Muscle layer of colon (tissue), 2 donors: ENCODE results near the gene HPD.

Experiments
- H3K27ac ChIP-seq: one replicate; pipeline ENCODE4 v1.7.0; 2013; ENCODE audit warnings: low read depth, mild to moderate bottlenecking, low read length, moderate library complexity
- H3K27me3 ChIP-seq, 2 donors: one replicate each; pipeline ENCODE4 v1.7.0; 2013; ENCODE audit warnings: low read length in 2 of 2, mild to moderate bottlenecking in 2 of 2; ENCODE audit not compliant: insufficient read depth in 2 of 2, control insufficient read depth in 1 of 2
- H3K36me3 ChIP-seq: one replicate; pipeline ENCODE4 v1.7.0; 2013; ENCODE audit warnings: mild to moderate bottlenecking, low read length; ENCODE audit not compliant: insufficient read depth
- H3K4me1 ChIP-seq: one replicate; pipeline ENCODE4 v1.7.0; 2013; ENCODE audit warnings: mild to moderate bottlenecking, low read length; ENCODE audit not compliant: insufficient read depth
- H3K4me3 ChIP-seq, 2 donors: one replicate each; pipeline ENCODE4 v1.7.0; 2013; ENCODE audit warnings: low read length in 2 of 2, low read depth in 1 of 2, mild to moderate bottlenecking in 1 of 2, moderate library complexity in 1 of 2
- H3K9ac ChIP-seq: one replicate; pipeline ENCODE4 v1.7.0; 2013; ENCODE audit warnings: low read length
- H3K9me3 ChIP-seq: one replicate; pipeline ENCODE4 v1.7.0; 2013; ENCODE audit warnings: mild to moderate bottlenecking, low read length
- donor health status: abdominal sarcoma.
- donor health status: Adenocarcinoma of cecum.

HPD gene

DNA sequence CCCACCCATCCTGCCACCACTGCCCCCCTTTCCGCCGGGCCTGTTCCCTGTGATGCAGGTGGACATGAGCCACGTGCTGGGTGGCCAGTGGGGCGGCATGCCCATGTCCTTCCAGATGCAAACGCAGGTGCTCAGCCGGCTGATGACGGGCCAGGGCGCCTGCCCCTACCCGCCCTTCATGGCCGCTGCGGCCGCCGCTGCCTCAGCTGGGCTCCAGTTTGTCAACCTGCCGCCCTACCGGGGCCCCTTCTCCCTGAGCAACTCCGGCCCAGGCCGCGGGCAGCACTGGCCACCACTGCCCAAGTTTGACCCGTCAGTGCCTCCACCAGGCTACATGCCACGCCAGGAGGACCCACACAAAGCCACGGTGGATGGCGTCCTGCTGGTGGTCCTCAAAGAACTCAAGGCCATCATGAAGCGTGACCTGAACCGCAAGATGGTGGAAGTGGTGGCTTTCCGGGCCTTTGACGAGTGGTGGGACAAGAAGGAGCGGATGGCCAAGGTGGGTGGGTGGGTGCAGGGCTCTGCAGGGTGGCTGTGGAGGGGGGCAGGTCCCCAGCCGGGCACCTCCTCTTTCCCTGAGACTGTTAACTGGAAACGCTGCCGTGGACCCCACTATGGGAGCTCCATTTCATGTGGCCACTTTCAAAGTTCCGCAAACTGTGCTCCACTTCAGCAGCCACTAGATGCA lies 44.1 kb downstream of the HPD start:
- Histone ChIP-seq H3K4me1 (peaks cover 29% of the 10 kb centered on the region), H3K9me3 (no peaks in the 10 kb centered on the region), H3K9ac (no peak overlapping the region), H3K4me3 (no peak overlapping the region), H3K27me3 (no peaks in the 10 kb centered on the region), H3K36me3 (peaks cover 65% of the 10 kb centered on the region), H3K27ac (no peak overlapping the region)

- no peaks in the 10 kb centered on the region for H3K27me3 ChIP-seq
- H3K9me3 ChIP-seq, result no peaks in the 10 kb centered on the region
- H3K4me1 ChIP-seq, result peaks cover 29% of the 10 kb centered on the region
- no peak overlapping the region for H3K27ac ChIP-seq
- H3K36me3 ChIP-seq, result peaks cover 65% of the 10 kb centered on the region
- no peak overlapping the region for H3K9ac ChIP-seq
- no peak overlapping the region for H3K4me3 ChIP-seq
Measured at GRCh38 chr12:121813951-121814350, 44.7 kb downstream of the HPD start.

GRCh38 chr12:121812921-121813896 lies 45.5 kb downstream of the HPD start:
- Histone ChIP-seq H3K9me3 (no peaks in the 10 kb centered on the region), H3K4me1 (peaks cover 29% of the 10 kb centered on the region), H3K36me3 (peaks cover 65% of the 10 kb centered on the region), H3K27me3 (no peaks in the 10 kb centered on the region), H3K4me3 (peak overlapping the region; percentile 17 to 82), H3K9ac (no peak overlapping the region), H3K27ac (no peak overlapping the region)

- Histone ChIP-seq H3K27me3 (no peaks in the 10 kb centered on the region), H3K4me1 (peaks cover 31% of the 10 kb centered on the region), H3K9ac (no peak overlapping the region), H3K9me3 (no peaks in the 10 kb centered on the region), H3K36me3 (peaks cover 57% of the 10 kb centered on the region), H3K4me3 (peak overlapping the region; percentile 53 to 82), H3K27ac (peak overlapping the region; percentile 62)
Measured at GRCh38 chr12:121812320-121812871, 46.3 kb downstream of the HPD start.

GRCh38 chr12:121811434-121812319 lies 47.0 kb downstream of the HPD start:
- peak overlapping the region; percentile 46 for H3K9ac ChIP-seq
- no peaks in the 10 kb centered on the region for H3K9me3 ChIP-seq
- H3K4me3 ChIP-seq, result peak overlapping the region; percentile 60 to 82
- H3K4me1 ChIP-seq, result peaks cover 38% of the 10 kb centered on the region
- H3K27me3 ChIP-seq, result no peaks in the 10 kb centered on the region
- peaks cover 50% of the 10 kb centered on the region for H3K36me3 ChIP-seq
- peak overlapping the region; percentile 86 for H3K27ac ChIP-seq

DNA sequence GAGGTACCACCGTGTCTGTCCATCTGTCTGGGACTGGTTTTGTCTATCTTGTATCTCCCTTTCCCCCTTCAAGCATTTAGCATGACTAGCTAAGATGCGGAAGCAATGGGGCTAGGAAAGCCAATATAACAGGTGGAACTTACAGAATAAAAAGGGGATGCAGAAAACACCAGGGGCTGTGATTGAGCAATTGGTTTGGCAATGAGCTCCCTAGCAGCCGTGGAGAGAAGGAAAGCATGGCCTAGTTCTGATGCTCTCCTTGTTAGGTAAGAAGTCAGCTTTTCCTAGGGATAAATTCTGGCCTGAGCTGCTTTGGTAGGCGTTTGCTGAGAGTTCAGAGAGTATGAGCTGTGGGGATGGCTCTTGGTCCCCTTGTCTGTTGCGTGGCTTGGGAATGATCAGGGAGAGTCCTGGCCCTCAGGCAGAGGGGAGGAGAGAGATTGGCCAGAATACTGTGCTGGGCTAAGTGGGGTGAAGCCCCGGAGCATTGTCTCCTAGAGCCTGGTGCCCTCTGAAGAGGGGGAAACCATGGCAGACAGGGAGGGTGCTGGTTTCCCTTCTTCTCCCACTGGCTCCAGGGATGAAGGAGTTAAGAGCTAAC lies 47.7 kb downstream of the HPD start:
- Histone ChIP-seq H3K4me3 (peak overlapping the region; percentile 60 to 82), H3K36me3 (peaks cover 45% of the 10 kb centered on the region), H3K4me1 (peaks cover 45% of the 10 kb centered on the region), H3K27me3 (no peaks in the 10 kb centered on the region), H3K9me3 (no peaks in the 10 kb centered on the region), H3K27ac (no peak overlapping the region), H3K9ac (no peak overlapping the region)

- H3K27me3 ChIP-seq, result no peaks in the 10 kb centered on the region
- peak overlapping the region in 1 of 2 donors; percentile 82 for H3K4me3 ChIP-seq
- peaks cover 48% of the 10 kb centered on the region for H3K4me1 ChIP-seq
- no peak overlapping the region for H3K9ac ChIP-seq
- no peaks in the 10 kb centered on the region for H3K9me3 ChIP-seq
- peaks cover 42% of the 10 kb centered on the region for H3K36me3 ChIP-seq
- H3K27ac ChIP-seq, result no peak overlapping the region
Measured at GRCh38 chr12:121810234-121810817, 48.3 kb downstream of the HPD start.

GRCh38 chr12:121809712-121810116 lies 48.9 kb downstream of the HPD start:
- no peaks in the 10 kb centered on the region for H3K27me3 ChIP-seq
- no peak overlapping the region for H3K4me3 ChIP-seq
- H3K9me3 ChIP-seq, result no peaks in the 10 kb centered on the region
- H3K36me3 ChIP-seq, result peaks cover 40% of the 10 kb centered on the region
- no peak overlapping the region for H3K27ac ChIP-seq
- H3K9ac ChIP-seq, result no peak overlapping the region
- peaks cover 48% of the 10 kb centered on the region for H3K4me1 ChIP-seq

- no peaks in the 10 kb centered on the region for H3K9me3 ChIP-seq
- no peak overlapping the region for H3K27ac ChIP-seq
- no peak overlapping the region for H3K4me3 ChIP-seq
- no peaks in the 10 kb centered on the region for H3K27me3 ChIP-seq
- H3K4me1 ChIP-seq, result peaks cover 45% of the 10 kb centered on the region
- H3K9ac ChIP-seq, result no peak overlapping the region
- H3K36me3 ChIP-seq, result peaks cover 36% of the 10 kb centered on the region
Measured at GRCh38 chr12:121808623-121809022, 50.0 kb downstream of the HPD start.

DNA sequence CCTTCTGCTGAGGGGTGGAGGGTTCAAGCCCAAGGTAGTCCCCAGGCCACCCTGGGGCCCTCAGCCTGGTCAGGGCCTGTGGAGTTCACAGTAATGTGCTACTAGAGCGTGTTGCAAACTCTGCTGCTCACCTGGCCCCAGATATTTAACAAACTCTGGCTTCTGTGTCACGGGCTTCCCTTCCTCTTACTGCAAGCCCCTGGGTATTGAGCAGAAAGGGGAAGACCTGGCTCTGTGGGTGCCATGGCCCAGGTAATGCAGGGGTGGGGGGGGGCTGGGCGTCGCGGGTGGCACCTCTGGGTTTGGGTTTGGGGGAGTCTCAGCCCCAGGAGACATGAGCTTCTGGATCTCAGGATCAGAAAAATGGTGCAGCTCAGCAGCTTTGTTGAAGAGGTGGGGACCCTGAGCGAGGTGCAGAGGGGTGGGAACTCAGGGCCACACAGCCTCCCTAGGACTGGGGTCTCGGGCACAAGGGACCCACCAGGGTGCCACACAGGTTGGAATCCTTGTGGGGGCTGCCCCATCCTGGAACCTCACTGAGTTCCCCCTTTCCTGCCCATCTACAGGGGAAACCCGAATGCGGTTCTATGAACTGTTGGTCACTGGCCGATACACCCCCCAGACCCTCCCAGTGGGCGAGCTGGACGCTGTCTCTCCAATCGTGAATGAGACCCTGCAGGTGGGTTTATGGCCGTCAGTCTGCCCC lies 50.9 kb downstream of the HPD start:
- H3K27ac ChIP-seq, result no peak overlapping the region
- H3K9me3 ChIP-seq, result no peaks in the 10 kb centered on the region
- peaks cover 37% of the 10 kb centered on the region for H3K4me1 ChIP-seq
- H3K9ac ChIP-seq, result no peak overlapping the region
- H3K36me3 ChIP-seq, result peaks cover 28% of the 10 kb centered on the region
- no peaks in the 10 kb centered on the region for H3K27me3 ChIP-seq
- no peak overlapping the region for H3K4me3 ChIP-seq
